H1 (cell line): ENCODE data around the gene CEP70. TPM values are rescaled to one million over a fixed set of nuclear protein-coding genes. Genes with fewer than 3 reads are reported as not detected.

Experiments
- CTCF ChIA-PET: fragments of 300-600 bp; sonication (Branson Sonifier 250); formaldehyde crosslinking; loops from one replicate; lab custom pipeline; 2021; ENCODE audit not compliant: partially characterized antibody; lab: Charles Lee
- POLR2A ChIA-PET: fragments of 300-600 bp; sonication (Branson Sonifier 250); formaldehyde crosslinking; loops from one replicate; lab custom pipeline; 2021; ENCODE audit warnings: inconsistent platforms; ENCODE audit not compliant: partially characterized antibody; lab: Charles Lee
- DNase-seq, 2 experiments: peaks; one replicate each; pipeline versions ENCODE4 v3.0.0 to v3.0.0-alpha.2; 2010 to 2022; ENCODE audit warnings: low spot score in 2 of 2, low read depth in 1 of 2, mixed read lengths in 1 of 2
- FAIRE-seq: peaks from 2 replicates; lab custom pipeline; 2011; peaks lifted over from hg19 to GRCh38; lab: Jason Lieb, UNC
- H2AFZ ChIP-seq: 2 replicates; pipeline ENCODE4 v1.8.1; 2012; ENCODE audit warnings: low read length, inconsistent platforms
- H2AK5ac ChIP-seq: 2 replicates; pipeline ENCODE4 v1.6.1; 2013; ENCODE audit warnings: low read depth, low read length
- H2BK120ac ChIP-seq: replicated peaks from 2 replicates; pipeline ENCODE3; 2013; ENCODE audit warnings: low read depth, low read length, inconsistent platforms
- H2BK12ac ChIP-seq: 2 replicates; pipeline ENCODE4 v1.6.1; 2013; ENCODE audit warnings: low read depth, low read length
- H2BK15ac ChIP-seq: 2 replicates; pipeline ENCODE4 v1.6.1; 2013; ENCODE audit warnings: low read length
- H2BK20ac ChIP-seq: 2 replicates; pipeline ENCODE4 v1.6.1; 2013; ENCODE audit warnings: low read length
- H2BK5ac ChIP-seq: 2 replicates; pipeline ENCODE4 v1.6.1; 2013; ENCODE audit warnings: low read depth, low read length
- H3K14ac ChIP-seq: 2 replicates; pipeline ENCODE4 v1.6.1; 2013; ENCODE audit warnings: inconsistent platforms; ENCODE audit not compliant: insufficient read length
- H3K18ac ChIP-seq: 2 replicates; pipeline ENCODE4 v1.6.1; 2013; ENCODE audit warnings: low read length; ENCODE audit errors: extremely low read depth
- H3K23ac ChIP-seq: 2 replicates; pipeline ENCODE4 v1.6.1; 2013; ENCODE audit warnings: inconsistent platforms; ENCODE audit not compliant: insufficient read length
- H3K23me2 ChIP-seq: 2 replicates; pipeline ENCODE4 v1.6.1; 2013; ENCODE audit warnings: low read depth, low read length
- H3K27ac ChIP-seq: 2 replicates; pipeline ENCODE4 v1.6.1; 2011; ENCODE audit warnings: low read depth, low read length, inconsistent platforms
- H3K27me3 ChIP-seq, 4 experiments: replicated peaks in 1 of 4; 1 replicate in 1 of 4; 2 replicates in 3 of 4; pipeline versions ENCODE4 v1.6.1 to v1.8.1; 2011 to 2013; ENCODE audit warnings: low read length in 3 of 4, mild to moderate bottlenecking in 3 of 4, inconsistent platforms in 2 of 4, mixed read lengths in 2 of 4, moderate library complexity in 1 of 4; ENCODE audit not compliant: control insufficient read depth in 3 of 4, insufficient read depth in 3 of 4; ENCODE audit errors: extremely low read depth in 1 of 4
- H3K36me3 ChIP-seq, 4 experiments: 2 replicates each; pipeline versions ENCODE4 v1.6.1 to v1.8.1; 2011 to 2013; ENCODE audit warnings: mild to moderate bottlenecking in 4 of 4, low read length in 3 of 4, moderate library complexity in 2 of 4, control low read depth in 1 of 4, inconsistent platforms in 1 of 4; ENCODE audit not compliant: insufficient read depth in 4 of 4, control insufficient read depth in 2 of 4
- H3K4ac ChIP-seq: replicated peaks from 2 replicates; pipeline ENCODE3; 2013; ENCODE audit warnings: low read length, low read depth, mixed read lengths, inconsistent platforms; ENCODE audit not compliant: insufficient read length
- H3K4me1 ChIP-seq, 4 experiments: replicated peaks in 1 of 4; 1 replicate in 1 of 4; 2 replicates in 3 of 4; pipeline versions ENCODE4 v1.6.1 to v1.8.1; 2011 to 2013; ENCODE audit warnings: low read length in 3 of 4, inconsistent platforms in 2 of 4, mixed read lengths in 1 of 4; ENCODE audit not compliant: insufficient read depth in 4 of 4, control insufficient read depth in 3 of 4
- H3K4me2 ChIP-seq, 2 experiments: 2 replicates each; pipeline versions ENCODE4 v1.6.1 to v1.8.1; 2011 to 2013; ENCODE audit warnings: low read depth in 2 of 2, low read length in 2 of 2, control low read depth in 1 of 2, inconsistent platforms in 1 of 2, mild to moderate bottlenecking in 1 of 2; ENCODE audit not compliant: insufficient read depth in 1 of 2
- H3K4me3 ChIP-seq, 4 experiments: fragments of 200-600, 300-600 bp in 1 of 4; sonication (generic), shearing (Covaris generic), sonication (Bioruptor Twin) in 1 of 4; 2 replicates each; pipeline versions ENCODE4 v1.5.1 to v1.8.1; 2011 to 2016; ENCODE audit warnings: low read length in 4 of 4, low read depth in 3 of 4, control low read depth in 2 of 4, inconsistent platforms in 2 of 4, mild to moderate bottlenecking in 2 of 4, mixed read lengths in 1 of 4, moderate library complexity in 1 of 4; ENCODE audit not compliant: insufficient read depth in 2 of 4; ENCODE audit errors: extremely low read depth in 1 of 4
- H3K56ac ChIP-seq: replicated peaks from 2 replicates; pipeline ENCODE3; 2013; ENCODE audit warnings: low read depth, mild to moderate bottlenecking, mixed read lengths, low read length, inconsistent platforms; ENCODE audit not compliant: insufficient read length
- H3K79me1 ChIP-seq: 2 replicates; pipeline ENCODE4 v1.6.1; 2013; ENCODE audit warnings: low read depth, low read length, control low read depth
- H3K79me2 ChIP-seq, 2 experiments: 2 replicates each; pipeline versions ENCODE4 v1.6.1 to v1.8.1; 2012 to 2013; ENCODE audit warnings: low read length in 2 of 2, mild to moderate bottlenecking in 2 of 2, inconsistent platforms in 1 of 2; ENCODE audit not compliant: insufficient read depth in 2 of 2, control insufficient read depth in 1 of 2
- H3K9ac ChIP-seq, 4 experiments: replicated peaks in 1 of 4; 1 replicate in 1 of 4; 2 replicates in 3 of 4; pipeline versions ENCODE4 v1.6.1 to v1.8.1; 2011 to 2013; ENCODE audit warnings: low read depth in 3 of 4, low read length in 3 of 4, control low read depth in 2 of 4, mild to moderate bottlenecking in 2 of 4, moderate library complexity in 2 of 4, inconsistent platforms in 1 of 4; ENCODE audit errors: extremely low read depth in 1 of 4
- H3K9me3 ChIP-seq, 2 experiments: 2 replicates each; pipeline versions ENCODE4 v1.6.1 to v1.8.1; 2012 to 2013; ENCODE audit warnings: mild to moderate bottlenecking in 2 of 2, moderate library complexity in 2 of 2, control low read depth in 1 of 2, inconsistent platforms in 1 of 2, low read depth in 1 of 2, low read length in 1 of 2, mixed read lengths in 1 of 2; ENCODE audit not compliant: insufficient read depth in 2 of 2
- H4K20me1 ChIP-seq, 2 experiments: replicated peaks in 1 of 2; 2 replicates each; pipeline versions ENCODE3 to v1.8.1; 2011 to 2013; ENCODE audit warnings: inconsistent platforms in 2 of 2, low read length in 2 of 2, mild to moderate bottlenecking in 1 of 2; ENCODE audit not compliant: insufficient read depth in 2 of 2, control insufficient read depth in 1 of 2
- H4K5ac ChIP-seq: 2 replicates; pipeline ENCODE4 v1.6.1; 2013; ENCODE audit warnings: low read length, low read depth, mixed read lengths, inconsistent platforms; ENCODE audit not compliant: insufficient read length
- H4K8ac ChIP-seq: 2 replicates; pipeline ENCODE4 v1.8.0; 2013; ENCODE audit warnings: mild to moderate bottlenecking, moderate library complexity, low read length, inconsistent platforms; ENCODE audit not compliant: insufficient read depth; ENCODE audit errors: extremely low read depth
- H4K91ac ChIP-seq: replicated peaks from 2 replicates; pipeline ENCODE3; 2013; ENCODE audit warnings: low read length, mixed read lengths, inconsistent platforms; ENCODE audit not compliant: insufficient read length
- BRCA1 ChIP-seq: IDR thresholded peaks from 2 replicates; pipeline ENCODE4 v1.6.1; 2012; ENCODE audit warnings: low read depth, low read length, improper control_type of control experiment
- CBX5 ChIP-seq: fragments of 300-800, 300-1000 bp; sonication (generic); IDR thresholded peaks from 2 replicates; pipeline ENCODE4 v1.7.1; 2016; ENCODE audit warnings: antibody characterized with exemption, low read length, low read depth
- CHD1 ChIP-seq: IDR thresholded peaks from 2 replicates; pipeline ENCODE4 v1.6.1; 2012; ENCODE audit warnings: low read depth, low read length, improper control_type of control experiment
- CHD2 ChIP-seq: IDR thresholded peaks from 2 replicates; pipeline ENCODE4 v1.6.1; 2012; ENCODE audit warnings: low read length, improper control_type of control experiment
- CTCF ChIP-seq, 3 experiments: IDR thresholded peaks; 1 replicate in 2 of 3; 2 replicates in 1 of 3; pipeline versions ENCODE4 v1.5.1 to v1.6.1; 2011; ENCODE audit warnings: low read length in 3 of 3, mild to moderate bottlenecking in 3 of 3, inconsistent platforms in 2 of 3, low read depth in 1 of 3, moderate library complexity in 1 of 3; ENCODE audit not compliant: insufficient read depth in 1 of 3; ENCODE audit errors: control extremely low read depth in 1 of 3
- EP300 ChIP-seq, 2 experiments: IDR thresholded peaks; 1 replicate in 1 of 2; 2 replicates in 1 of 2; pipeline ENCODE4 v1.6.1; 2011 to 2012; ENCODE audit warnings: low read depth in 2 of 2, low read length in 2 of 2, mild to moderate bottlenecking in 2 of 2, borderline replicate concordance in 1 of 2, inconsistent platforms in 1 of 2, moderate library complexity in 1 of 2
- EZH2 ChIP-seq: fragments of 200-600 bp; sonication (generic); IDR thresholded peaks from 2 replicates; pipeline ENCODE4 v1.7.1; 2012; ENCODE audit warnings: low read depth, mild to moderate bottlenecking, moderate library complexity, low read length, inconsistent platforms; ENCODE audit not compliant: severe bottlenecking
- FOSL1 ChIP-seq: IDR thresholded peaks from 2 replicates; pipeline ENCODE4 v1.6.1; 2011; ENCODE audit warnings: mild to moderate bottlenecking, low read depth, low read length, moderate library complexity; ENCODE audit not compliant: insufficient read depth
- JUN ChIP-seq: IDR thresholded peaks from 2 replicates; pipeline ENCODE4 v1.6.1; 2011; ENCODE audit warnings: low read depth, mild to moderate bottlenecking, improper control_type of control experiment, low read length
- POLR2AphosphoS5 ChIP-seq: IDR thresholded peaks from 2 replicates; pipeline ENCODE4 v1.6.1; 2011; ENCODE audit warnings: low read depth, low read length
- SIN3A ChIP-seq, 2 experiments: IDR thresholded peaks in 1 of 2; conservative IDR thresholded peaks in 1 of 2; 2 replicates each; pipeline ENCODE4 v1.6.1; 2011 to 2012; ENCODE audit warnings: low read length in 2 of 2, improper control_type of control experiment in 1 of 2, low read depth in 1 of 2, mild to moderate bottlenecking in 1 of 2
- WGBS, 2 experiments: shearing (Covaris generic) in 1 of 2; methylation state at CpG; one replicate each; pipeline versions ENCODE4 v1.1.6 to v1.1.7; 2013 to 2015; ENCODE audit warnings: low lambda C conversion rate in 2 of 2, mixed read lengths in 2 of 2, inconsistent platforms in 1 of 2, low coverage in 1 of 2, missing lambda C conversion rate in 1 of 2; ENCODE audit not compliant: insufficient replicate concordance in 2 of 2, insufficient coverage in 1 of 2, insufficient read length in 1 of 2; ENCODE audit errors: extremely low coverage in 1 of 2, missing lambda C conversion rate in 1 of 2; 5-methylcytosine and 5-hydroxymethylcytosine counted together
- polyA plus RNA-seq, 7 experiments: library from polyadenylated mRNA; depleted of rRNA in 3 of 7; stranded (reverse) in 5 of 7; unstranded in 2 of 7; fragments of >200 nt in 5 of 7; fragments of 200-250 nt in 2 of 7; gene quantifications; 1 replicate in 5 of 7; 2 replicates in 1 of 7; 4 replicates in 1 of 7; pipeline versions ENCODE4 v1.2.1 to v1.2.3, GENCODE V29; 2011 to 2013; ENCODE audit warnings: missing spikeins in 2 of 7, mixed read lengths in 2 of 7
- total RNA-seq: library from RNA; stranded (reverse); fragmentation: NEBNext Ultra II Directional; extraction: Animal tissue kit (Norgen Biotek cat#: 25700); gene quantifications from 2 replicates; pipeline ENCODE4 v1.2.1, GENCODE V29; 2021

Gene CEP70
- total and polyA plus RNA-seq, 2 of the 8 experiments (the other 6 are each of a cell fraction or from before 2014, with no cell fraction given) = 3.9 to 26.2 TPM

GRCh38 chr3:138467931-138468330 is 126.1 kb downstream of the CEP70 start:
- no peak overlapping the region for H3K23ac ChIP-seq
- no peak overlapping the region for H2BK12ac ChIP-seq
- ChIA-PET POLR2A (no interaction called here), CTCF (interaction anchor here (0.8 to 4.0 kb wide), 6 partner anchors 9 to 448 kb away, joined by 4 to 10 read pairs (median 5); no protein-coding TSS in a partner anchor)
- no peaks in the 10 kb centered on the region for H3K79me1 ChIP-seq
- DNase-seq = peak in 1 of 2 experiments; percentile 34
- H3K56ac ChIP-seq = no peak overlapping the region
- no peaks in the 10 kb centered on the region for H3K27me3 ChIP-seq
- WGBS, 2 experiments = 92% methylated on average over 5 of the region's 5 CpGs; no CpG with 5 or more reads in 1 of the 2 experiments
- no peaks in the 10 kb centered on the region for H3K23me2 ChIP-seq
- no peaks in the 10 kb centered on the region for H3K9me3 ChIP-seq
- H4K5ac ChIP-seq = no peak overlapping the region
- H4K8ac ChIP-seq = no peak overlapping the region
- no peak overlapping the region for H3K14ac ChIP-seq
- no peak for FAIRE-seq
- no peak overlapping the region for H3K4me2 ChIP-seq
- H3K36me3 ChIP-seq = no peaks in the 10 kb centered on the region; a peak in 3 of 8 replicates
- H2AK5ac ChIP-seq = no peak overlapping the region
- no peak overlapping the region for H3K9ac ChIP-seq
- H2BK15ac ChIP-seq = no peak overlapping the region
- no peak overlapping the region for H2BK120ac ChIP-seq
- H3K4me1 ChIP-seq = peaks cover 0 to 3% (median 0%) of the 10 kb centered on the region in 4 experiments; a peak in 4 of 7 replicates
- no peaks in the 10 kb centered on the region for H4K20me1 ChIP-seq
- H4K91ac ChIP-seq = no peak overlapping the region
- no peak overlapping the region for H2AFZ ChIP-seq
- no peak overlapping the region for H3K18ac ChIP-seq
- no peak overlapping the region for H3K4me3 ChIP-seq
- no peak overlapping the region for H2BK20ac ChIP-seq
- H3K4ac ChIP-seq = no peak overlapping the region
- H2BK5ac ChIP-seq = no peak overlapping the region
- H3K79me2 ChIP-seq = no peaks in the 10 kb centered on the region
- no peak overlapping the region for H3K27ac ChIP-seq
- TF ChIP-seq EP300 (IDR thresholded peaks at IDR 0.05; ENCODE audit: borderline replicate concordance in 1 of 2, low read depth in 2 of 2, low read length in 2 of 2) = no peak
- no peak for TF ChIP-seq BRCA1
- no peak for TF ChIP-seq CTCF (IDR thresholded peaks at IDR 0.05; ENCODE audit: control extremely low read depth in 1 of 3, insufficient read depth in 1 of 3, low read depth in 1 of 3, low read length in 3 of 3)
- no peak for TF ChIP-seq CHD1
- no peak for TF ChIP-seq CBX5
- no peak for TF ChIP-seq EZH2
- no peak for TF ChIP-seq JUN
- no peak for TF ChIP-seq FOSL1
- TF ChIP-seq POLR2AphosphoS5 = no peak
- no peak for TF ChIP-seq CHD2
- no peak for TF ChIP-seq SIN3A (conservative IDR thresholded peaks at IDR 0.05 in 1 of 2, IDR thresholded peaks at IDR 0.05 in 1 of 2; ENCODE audit: low read depth in 1 of 2, low read length in 2 of 2)
